Measurements from ENCODE around the gene TAL1. TPM values are rescaled to one million over a fixed set of nuclear protein-coding genes. Genes with fewer than 3 reads are reported as not detected.

Gene TAL1
- polyA plus RNA-seq, 3 donors: 0.50 TPM; not detected in 2

DNA sequence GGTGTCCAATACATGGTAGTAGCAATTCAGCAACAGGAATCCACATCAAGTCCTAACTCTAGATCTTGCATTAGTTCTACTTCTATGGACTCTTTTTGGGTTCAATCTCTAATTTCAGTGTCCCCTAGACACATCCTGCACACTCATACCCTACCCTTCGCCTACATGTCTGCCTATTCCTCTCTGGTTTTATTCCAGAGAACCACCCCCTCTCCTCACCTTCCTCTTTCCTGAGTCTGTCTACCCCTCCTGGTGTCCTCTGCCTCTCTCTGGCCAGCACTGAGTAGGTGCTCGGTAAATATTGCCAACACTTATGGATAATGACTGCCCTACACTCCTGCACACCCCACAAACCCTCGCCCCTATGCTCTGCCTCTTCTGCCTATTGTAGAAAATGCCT is 9.5 kb downstream of the TAL1 start:
- intact Hi-C loops (cut with micrococcal nuclease): no loop called here
- TF ChIP-seq, protein P1, sequence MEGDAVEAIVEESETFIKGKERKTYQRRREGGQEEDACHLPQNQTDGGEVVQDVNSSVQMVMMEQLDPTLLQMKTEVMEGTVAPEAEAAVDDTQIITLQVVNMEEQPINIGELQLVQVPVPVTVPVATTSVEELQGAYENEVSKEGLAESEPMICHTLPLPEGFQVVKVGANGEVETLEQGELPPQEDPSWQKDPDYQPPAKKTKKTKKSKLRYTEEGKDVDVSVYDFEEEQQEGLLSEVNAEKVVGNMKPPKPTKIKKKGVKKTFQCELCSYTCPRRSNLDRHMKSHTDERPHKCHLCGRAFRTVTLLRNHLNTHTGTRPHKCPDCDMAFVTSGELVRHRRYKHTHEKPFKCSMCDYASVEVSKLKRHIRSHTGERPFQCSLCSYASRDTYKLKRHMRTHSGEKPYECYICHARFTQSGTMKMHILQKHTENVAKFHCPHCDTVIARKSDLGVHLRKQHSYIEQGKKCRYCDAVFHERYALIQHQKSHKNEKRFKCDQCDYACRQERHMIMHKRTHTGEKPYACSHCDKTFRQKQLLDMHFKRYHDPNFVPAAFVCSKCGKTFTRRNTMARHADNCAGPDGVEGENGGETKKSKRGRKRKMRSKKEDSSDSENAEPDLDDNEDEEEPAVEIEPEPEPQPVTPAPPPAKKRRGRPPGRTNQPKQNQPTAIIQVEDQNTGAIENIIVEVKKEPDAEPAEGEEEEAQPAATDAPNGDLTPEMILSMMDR (IDR thresholded peaks at IDR 0.05): no peak
- Histone ChIP-seq H3K36me3 (replicated peaks in 1 of 2; ENCODE audit: control insufficient read depth in 1 of 2, insufficient read depth in 2 of 2, low read length in 2 of 2) (no peaks in the 10 kb centered on the region), H2AFZ (ENCODE audit: insufficient read depth, low read depth, low read length, poor library complexity, severe bottlenecking) (no peak overlapping the region), H3K27me3 (ENCODE audit: control insufficient read depth in 2 of 2, insufficient read depth in 2 of 2, low read length in 2 of 2) (peaks cover 36 to 48% of the 10 kb centered on the region in 2 donors), H3K4me1 (ENCODE audit: control insufficient read depth in 1 of 2, insufficient read depth in 2 of 2, low read length in 2 of 2) (peaks cover 0 to 8% of the 10 kb centered on the region in 2 donors), H3K9me3 (replicated peaks in 1 of 2; ENCODE audit: control insufficient read depth in 1 of 2, insufficient read depth in 1 of 2, low read length in 2 of 2) (peaks cover 0 to 21% of the 10 kb centered on the region in 2 donors), H4K20me1 (ENCODE audit: insufficient read depth, low read length) (no peaks in the 10 kb centered on the region), H3K79me2 (ENCODE audit: insufficient read depth, low read length) (no peaks in the 10 kb centered on the region), H3K4me2 (replicated peaks; ENCODE audit: extremely low read depth, low read length, poor library complexity, severe bottlenecking) (no peak overlapping the region), H3K4me3 (replicated peaks in 1 of 3; ENCODE audit: low read depth in 2 of 3, low read length in 3 of 3) (no peak overlapping the region), H3K9ac (ENCODE audit: insufficient read depth, low read length, poor library complexity, severe bottlenecking) (no peak overlapping the region), H3K27ac (ENCODE audit: low read depth in 1 of 2, low read length in 2 of 2) (no peak overlapping the region)
- Mint-ChIP-seq H3K27me3 (ENCODE audit: low read depth in 3 of 3) (peaks cover 19 to 29% (median 28%) of the 10 kb centered on the region in 3 donors), H3K4me3 (no peak overlapping the region), H3K36me3 (no peaks in the 10 kb centered on the region), H3K9me3 (peaks cover 0 to 11% (median 0%) of the 10 kb centered on the region in 7 donors), H3K27ac (no peak overlapping the region), H3K4me1 (peaks cover 6% of the 10 kb centered on the region)
- 83% methylated on average over 2 of the region's 3 CpGs for WGBS (ENCODE audit: insufficient coverage)
- DNase-seq: no peak

DNA sequence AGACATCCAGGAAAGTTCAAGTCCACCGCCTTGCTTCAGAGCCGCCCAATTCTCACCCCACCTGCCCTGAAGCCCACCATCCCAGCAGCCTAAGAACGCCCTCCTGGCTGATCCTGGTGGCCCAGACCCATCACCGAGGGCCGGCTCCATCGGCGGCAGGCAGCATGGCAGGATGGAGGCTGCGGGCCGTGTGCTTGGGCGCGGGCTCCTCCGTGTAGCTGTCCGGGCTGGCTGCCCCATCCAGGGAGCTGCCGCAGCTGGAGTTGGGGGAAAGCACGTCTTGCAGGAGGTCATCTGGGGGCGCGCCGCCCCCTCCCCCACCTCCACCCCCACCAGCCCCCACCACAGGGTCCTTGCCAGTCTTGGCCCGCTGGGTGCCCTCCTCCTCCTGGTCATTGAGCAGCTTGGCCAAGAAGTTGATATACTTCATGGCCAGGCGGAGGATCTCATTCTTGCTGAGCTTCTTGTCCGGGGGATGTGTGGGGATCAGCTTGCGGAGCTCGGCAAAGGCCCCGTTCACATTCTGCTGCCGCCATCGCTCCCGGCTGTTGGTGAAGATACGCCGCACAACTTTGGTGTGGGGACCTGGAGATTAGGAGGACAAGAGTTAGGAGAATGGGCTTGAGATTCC is 12.3 kb downstream of the TAL1 start:
- Histone ChIP-seq H3K27ac (ENCODE audit: low read depth in 1 of 2, low read length in 2 of 2) (no peak overlapping the region), H3K9ac (ENCODE audit: insufficient read depth, low read length, poor library complexity, severe bottlenecking) (no peak overlapping the region), H3K27me3 (ENCODE audit: control insufficient read depth in 2 of 2, insufficient read depth in 2 of 2, low read length in 2 of 2) (peaks cover 16 to 24% of the 10 kb centered on the region in 2 donors), H3K4me2 (replicated peaks; ENCODE audit: extremely low read depth, low read length, poor library complexity, severe bottlenecking) (no peak overlapping the region), H3K79me2 (ENCODE audit: insufficient read depth, low read length) (no peaks in the 10 kb centered on the region), H2AFZ (ENCODE audit: insufficient read depth, low read depth, low read length, poor library complexity, severe bottlenecking) (no peak overlapping the region), H3K36me3 (replicated peaks in 1 of 2; ENCODE audit: control insufficient read depth in 1 of 2, insufficient read depth in 2 of 2, low read length in 2 of 2) (no peaks in the 10 kb centered on the region), H3K4me3 (replicated peaks in 1 of 3; ENCODE audit: low read depth in 2 of 3, low read length in 3 of 3) (no peak overlapping the region), H3K4me1 (ENCODE audit: control insufficient read depth in 1 of 2, insufficient read depth in 2 of 2, low read length in 2 of 2) (no peaks in the 10 kb centered on the region), H4K20me1 (ENCODE audit: insufficient read depth, low read length) (no peaks in the 10 kb centered on the region), H3K9me3 (replicated peaks in 1 of 2; ENCODE audit: control insufficient read depth in 1 of 2, insufficient read depth in 1 of 2, low read length in 2 of 2) (peaks cover 0 to 8% of the 10 kb centered on the region in 2 donors)
- WGBS (ENCODE audit: insufficient coverage): 100% methylated on average over 6 of the region's 29 CpGs
- H3K4me1 Mint-ChIP-seq: no peaks in the 10 kb centered on the region
- DNase-seq: no peak
- intact Hi-C loops (cut with micrococcal nuclease): no loop called here
- no peak overlapping the region for H3K4me3 Mint-ChIP-seq
- TF ChIP-seq, protein P1 (IDR thresholded peaks at IDR 0.05): no peak
- H3K27me3 Mint-ChIP-seq (ENCODE audit: low read depth in 3 of 3): peaks cover 1 to 10% (median 8%) of the 10 kb centered on the region in 3 donors
- H3K36me3 Mint-ChIP-seq: no peaks in the 10 kb centered on the region
- H3K27ac Mint-ChIP-seq: no peak overlapping the region
- no peaks in the 10 kb centered on the region for H3K9me3 Mint-ChIP-seq
